GM18498 (cell line): Measurements from ENCODE around the gene NCF2.
A peak's percentile ranks its signal among the peaks of the same experiment; 100 is the strongest.

ENCODE experiments used
- ATAC-seq: cut with Tn5 transposase; IDR thresholded peaks from one replicate; pipeline ENCODE4 v1.9.1; 2021; ENCODE audit warnings: mild to moderate bottlenecking, moderate library complexity; ENCODE audit not compliant: unreplicated experiment

NCF2 gene

GRCh38 chr1:183553764-183554163 lies 36.5 kb downstream of the NCF2 start:
- ATAC-seq: no peak

- no peak for ATAC-seq
Observed at GRCh38 chr1:183553331-183553730, 36.9 kb downstream of the NCF2 start.

DNA sequence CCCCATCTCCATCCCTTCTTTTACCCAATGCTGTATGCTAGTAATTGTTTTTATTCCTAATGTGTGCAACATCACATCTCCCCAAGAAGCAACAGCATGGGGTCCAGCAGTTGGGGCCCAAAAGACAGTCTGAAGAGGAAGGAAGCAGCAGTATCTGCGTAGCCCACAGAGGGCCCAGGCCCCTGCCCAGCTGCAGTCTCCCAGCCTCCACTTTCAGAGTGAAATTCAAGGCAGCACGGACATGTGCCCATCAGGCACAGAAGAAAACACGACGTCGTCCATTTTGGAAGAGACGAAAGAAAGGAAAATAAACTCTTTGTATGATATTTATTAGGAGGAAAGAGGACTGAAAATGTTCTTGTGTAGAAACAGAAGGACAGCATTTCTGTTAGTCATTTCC lies 37.4 kb downstream of the NCF2 start:
- no peak for ATAC-seq

GRCh38 chr1:183552441-183552840 lies 37.8 kb downstream of the NCF2 start:
- no peak for ATAC-seq

GRCh38 chr1:183551924-183552323 lies 38.3 kb downstream of the NCF2 start:
- no peak for ATAC-seq

DNA sequence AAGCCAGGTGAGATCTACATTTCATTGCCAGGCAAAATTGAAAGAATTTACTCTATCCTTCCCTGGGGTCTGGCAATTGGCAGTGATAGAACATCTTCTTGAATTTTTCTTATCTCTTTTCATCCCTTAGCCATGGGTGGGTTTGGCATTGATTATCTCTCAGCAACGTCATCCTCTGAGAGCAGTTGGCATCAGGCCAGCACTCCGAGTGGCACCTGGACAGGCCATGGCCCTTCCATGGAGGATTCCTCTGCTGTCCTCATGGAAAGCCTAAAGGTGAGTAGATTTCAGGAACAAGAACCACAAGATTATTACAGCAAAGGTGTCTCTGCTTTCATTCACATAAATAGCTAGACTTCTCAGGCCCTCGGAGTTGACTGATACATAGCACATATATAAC lies 39.3 kb downstream of the NCF2 start:
- ATAC-seq: no peak

DNA sequence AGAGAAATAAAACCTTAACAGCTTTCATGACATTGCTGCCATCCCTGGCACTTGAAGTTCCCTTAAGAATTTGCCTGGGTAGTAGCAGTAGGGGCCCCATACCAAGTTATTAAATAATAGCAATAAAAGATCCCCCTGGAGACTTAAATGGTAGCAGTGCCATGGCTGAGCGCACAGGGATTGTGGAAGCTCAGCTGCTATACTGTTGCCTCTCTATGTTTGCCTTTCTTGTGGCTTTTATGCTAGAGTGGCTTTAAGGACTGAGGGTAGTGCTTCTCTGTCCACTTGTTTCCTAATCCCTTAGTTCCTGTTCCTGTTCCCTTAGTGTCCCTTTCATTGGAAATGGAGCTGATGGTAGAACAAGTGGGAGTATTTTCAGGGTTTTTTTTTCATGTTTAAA lies 42.1 kb downstream of the NCF2 start:
- ATAC-seq: no peak

GRCh38 chr1:183546427-183546826 lies 43.8 kb downstream of the NCF2 start:
- no peak for ATAC-seq

DNA sequence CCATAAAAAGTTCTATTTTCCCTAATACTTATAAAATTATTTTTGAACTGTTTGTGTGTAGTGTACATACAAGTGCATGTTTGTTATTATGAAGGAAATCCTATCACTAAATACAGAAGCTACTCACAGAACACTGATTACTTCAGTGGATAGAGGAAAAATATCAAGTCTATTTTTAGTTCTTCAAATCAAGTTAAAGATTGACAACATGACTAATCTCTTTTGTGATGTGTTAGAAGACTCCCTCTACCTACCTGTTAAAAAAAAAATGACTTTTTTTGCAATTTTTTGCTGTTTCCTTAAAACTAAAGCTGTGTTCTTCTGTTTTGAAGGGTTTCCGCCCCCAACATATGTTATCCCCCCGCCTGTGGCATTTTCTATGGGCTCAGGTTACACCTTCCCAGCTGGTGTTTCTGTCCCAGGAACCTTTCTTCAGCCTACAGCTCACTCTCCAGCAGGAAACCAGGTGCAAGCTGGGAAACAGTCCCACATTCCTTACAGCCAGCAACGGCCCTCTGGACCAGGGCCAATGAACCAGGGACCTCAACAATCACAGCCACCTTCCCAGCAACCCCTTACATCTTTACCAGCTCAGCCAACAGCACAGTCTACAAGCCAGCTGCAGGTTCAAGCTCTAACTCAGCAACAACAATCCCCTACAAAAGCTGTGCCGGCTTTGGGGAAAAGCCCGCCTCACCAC lies 45.5 kb downstream of the NCF2 start:
- ATAC-seq: no peak

DNA sequence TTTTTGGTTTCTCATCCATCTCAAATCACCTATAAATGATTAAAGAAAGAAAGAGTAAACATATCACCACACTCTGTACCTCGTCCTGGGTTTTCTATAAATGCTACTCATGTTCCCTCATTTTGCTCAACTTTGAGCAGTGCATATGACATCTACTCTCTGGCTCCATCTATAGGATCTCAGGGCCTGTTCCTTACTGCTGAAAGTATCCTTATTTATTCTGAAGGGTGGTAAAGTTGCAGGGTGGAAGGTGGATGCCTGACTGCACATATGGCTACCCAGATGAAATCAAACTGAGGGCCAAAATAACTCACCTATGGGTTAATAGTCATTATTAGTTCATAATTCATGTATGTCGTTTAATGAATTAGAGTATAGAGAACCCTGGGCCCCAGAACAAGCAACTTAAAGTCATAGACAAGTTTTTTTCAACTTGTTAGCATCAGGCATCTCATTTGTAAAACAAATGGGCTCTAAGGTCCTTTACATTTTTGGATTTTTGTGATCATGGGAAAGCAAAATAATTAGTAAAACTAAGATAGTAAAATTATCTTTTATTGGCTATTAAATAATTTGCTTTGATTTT lies 46.5 kb downstream of the NCF2 start:
- ATAC-seq: peak; percentile 55

DNA sequence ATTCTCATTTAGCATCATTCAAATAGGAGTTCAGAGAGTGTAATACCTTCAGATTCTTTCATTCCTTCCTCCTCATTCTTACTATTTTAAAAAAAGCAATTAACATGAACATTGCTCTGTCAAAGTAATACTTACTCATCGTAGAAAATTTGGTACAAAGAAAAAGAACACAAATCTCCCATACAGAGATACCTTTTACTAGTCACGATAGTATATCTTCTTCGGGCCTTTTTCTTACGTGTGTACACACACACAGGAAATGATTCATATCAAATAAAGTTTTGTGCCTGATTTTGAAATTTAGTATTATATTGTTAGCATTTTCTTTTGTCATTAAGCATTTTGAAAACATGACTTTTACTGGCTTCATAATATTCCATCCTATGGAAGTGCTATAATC lies 52.9 kb downstream of the NCF2 start:
- no peak for ATAC-seq

GRCh38 chr1:183533617-183534174 lies 56.6 kb downstream of the NCF2 start:
- ATAC-seq: no peak

DNA sequence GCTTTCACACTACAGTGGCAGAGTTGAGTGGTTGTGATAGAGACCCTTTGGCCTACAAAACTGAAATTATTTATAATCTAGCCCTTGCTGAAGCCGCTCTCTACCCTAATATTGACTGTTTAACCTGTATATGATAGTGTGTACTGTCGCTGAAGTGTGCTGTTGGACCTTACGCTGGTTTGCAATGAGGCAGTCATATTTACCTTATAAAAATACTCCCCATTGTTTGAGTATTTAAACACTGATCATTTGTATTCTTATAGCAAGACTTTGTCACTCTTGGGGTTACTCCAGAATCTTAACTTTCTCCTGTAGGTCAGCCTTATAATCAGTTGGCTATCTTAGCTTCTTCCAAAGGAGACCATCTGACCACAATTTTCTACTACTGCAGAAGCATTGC lies 61.7 kb downstream of the NCF2 start:
- no peak for ATAC-seq

GRCh38 chr1:183522104-183522503 lies 68.2 kb downstream of the NCF2 start:
- no peak for ATAC-seq

- no peak for ATAC-seq
Observed at GRCh38 chr1:183520379-183520778, 69.9 kb downstream of the NCF2 start.

GRCh38 chr1:183517401-183517800 lies 72.9 kb downstream of the NCF2 start:
- no peak for ATAC-seq

GRCh38 chr1:183516725-183517124 lies 73.5 kb downstream of the NCF2 start:
- ATAC-seq: no peak

DNA sequence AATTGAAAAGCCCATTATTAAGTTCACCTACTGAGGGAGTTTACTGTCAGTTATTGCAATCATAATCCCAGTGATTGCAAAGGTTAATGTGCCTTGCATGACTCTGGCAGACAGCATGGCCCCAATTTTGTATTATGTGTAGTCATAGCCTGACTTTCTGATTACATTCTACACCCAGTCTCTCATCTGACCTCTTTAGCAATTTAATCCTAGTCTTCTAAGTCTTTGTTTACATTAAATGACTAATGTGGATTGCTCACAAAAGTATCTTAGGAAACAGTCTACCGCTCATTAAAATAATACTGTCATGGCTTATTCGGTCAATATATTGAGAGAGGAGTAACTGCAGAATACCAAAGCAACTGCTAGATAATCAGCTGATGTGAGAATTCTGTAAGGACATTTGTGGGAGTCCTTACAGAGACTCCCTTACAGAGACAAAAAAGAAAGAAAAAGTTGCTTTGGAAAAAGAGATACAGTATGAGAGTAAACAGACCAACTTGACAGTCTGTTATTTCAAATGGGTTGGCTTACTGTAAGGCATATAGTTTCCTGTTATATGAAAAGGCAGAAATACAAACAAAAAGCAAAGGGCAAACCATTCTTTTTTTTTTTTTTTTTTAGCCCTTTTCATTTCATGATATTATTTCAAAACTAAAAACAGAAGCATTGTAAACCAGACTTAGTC lies 75.1 kb downstream of the NCF2 start:
- no peak for ATAC-seq

- ATAC-seq: no peak
Observed at GRCh38 chr1:183514235-183514634, 76.0 kb downstream of the NCF2 start.

DNA sequence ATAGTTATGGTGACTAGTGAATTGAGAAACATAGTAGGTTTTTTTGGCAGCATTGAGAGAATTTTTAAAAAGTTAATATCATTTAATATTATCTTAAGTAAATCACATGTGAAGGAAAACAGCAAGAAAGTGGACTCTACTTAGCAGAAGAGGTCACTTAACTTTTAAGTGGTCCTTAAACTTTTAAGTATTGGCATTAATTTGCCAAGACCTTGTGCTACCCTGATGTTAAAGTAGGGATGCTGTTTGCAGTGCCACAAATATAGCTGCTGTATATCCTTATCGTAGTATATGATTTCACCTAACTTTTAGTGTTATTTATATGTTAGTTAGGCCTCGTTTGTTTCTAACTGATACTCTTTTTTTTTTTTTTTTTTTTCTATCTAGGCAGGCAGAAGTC lies 77.8 kb downstream of the NCF2 start:
- ATAC-seq: no peak

DNA sequence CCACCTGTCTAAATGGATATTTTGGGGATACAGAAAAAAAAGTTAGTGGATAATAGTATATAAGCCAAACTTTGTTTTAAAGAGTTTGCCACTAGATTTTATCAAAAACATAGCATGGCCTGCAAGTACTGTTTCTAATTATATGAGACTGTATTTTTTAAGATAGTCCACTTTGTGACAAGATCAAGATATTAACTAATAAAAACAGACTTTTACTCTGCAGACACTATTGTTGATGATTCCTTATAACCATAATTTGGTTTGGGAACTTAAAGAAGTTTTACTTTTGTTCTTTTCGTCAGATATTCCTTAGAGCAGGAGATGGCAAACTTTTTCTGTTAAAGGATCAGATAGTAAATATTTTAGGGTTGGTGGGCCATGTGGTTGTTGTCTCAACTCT lies 81.6 kb downstream of the NCF2 start:
- no peak for ATAC-seq

DNA sequence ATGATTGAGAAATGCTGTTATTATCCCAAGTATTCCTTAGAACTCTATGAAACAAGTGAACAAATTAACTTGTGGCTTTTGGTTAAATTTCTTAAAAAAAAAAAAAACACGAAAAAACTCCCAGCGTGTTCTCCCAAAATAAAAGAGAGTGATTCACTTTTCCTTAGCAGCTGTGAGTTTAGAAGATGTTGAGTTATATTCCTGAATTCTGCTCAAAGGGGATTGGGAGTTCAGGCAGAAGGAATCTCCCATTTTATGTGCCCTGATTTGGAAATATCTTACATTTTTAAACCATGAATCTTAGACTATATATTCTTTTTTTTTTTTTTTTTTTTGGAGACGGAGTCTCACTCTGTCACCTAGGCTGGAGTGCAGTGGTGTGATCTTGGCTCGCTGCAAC lies 83.7 kb downstream of the NCF2 start:
- ATAC-seq: no peak
